ENCODE results near the gene POLR3H.

GRCh38 chr22:41524809-41525449 is 19.3 kb downstream of the POLR3H start:
- TF ChIP-seq YY1 (IDR thresholded peaks at IDR 0.05; ENCODE audit: low read depth) (no peak), NFIC (IDR thresholded peaks at IDR 0.05) (no peak), MAX (IDR thresholded peaks at IDR 0.05) (no peak), TAF1 (IDR thresholded peaks at IDR 0.05; ENCODE audit: low read depth) (no peak), REST (IDR thresholded peaks at IDR 0.05; ENCODE audit: low read depth) (no peak), EP300 (IDR thresholded peaks at IDR 0.05; ENCODE audit: borderline replicate concordance) (no peak), USF1 (IDR thresholded peaks at IDR 0.05) (no peak), RAD21 (IDR thresholded peaks at IDR 0.05; ENCODE audit: low read depth) (no peak), CEBPB (IDR thresholded peaks at IDR 0.05) (no peak)
